Amygdala (tissue), 56 donors: ENCODE results near the gene GALNT12.

Experiments
- DNase-seq, 56 donors: peaks; one replicate each; lab custom pipeline; 2025; lab: John Stamatoyannopoulos, UW

GALNT12 gene

GRCh38 chr9:98852460-98852734, 44.9 kb downstream of the GALNT12 start:
- no peak for DNase-seq

GRCh38 chr9:98852961-98853360, 45.5 kb downstream of the GALNT12 start:
- no peak for DNase-seq

DNA sequence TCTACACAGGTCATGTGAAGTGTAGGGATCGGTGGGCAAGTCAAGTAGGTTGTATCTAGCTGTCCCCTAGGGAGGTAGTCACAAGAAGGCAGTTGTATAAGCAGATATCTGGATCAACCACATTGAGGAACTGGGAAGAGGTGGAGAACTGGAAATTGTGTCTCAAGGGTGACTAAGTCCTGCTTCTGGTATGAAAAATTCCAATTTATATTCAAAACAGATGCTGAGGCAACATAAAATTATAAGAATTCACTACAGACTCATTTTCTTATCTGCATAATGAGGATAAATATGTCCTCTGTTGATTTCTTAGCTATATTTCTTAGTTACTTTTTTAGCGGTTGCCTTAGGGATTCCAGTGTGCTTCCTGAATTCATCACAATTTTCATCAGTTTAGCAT, 46.8 kb downstream of the GALNT12 start:
- no peak for DNase-seq

DNA sequence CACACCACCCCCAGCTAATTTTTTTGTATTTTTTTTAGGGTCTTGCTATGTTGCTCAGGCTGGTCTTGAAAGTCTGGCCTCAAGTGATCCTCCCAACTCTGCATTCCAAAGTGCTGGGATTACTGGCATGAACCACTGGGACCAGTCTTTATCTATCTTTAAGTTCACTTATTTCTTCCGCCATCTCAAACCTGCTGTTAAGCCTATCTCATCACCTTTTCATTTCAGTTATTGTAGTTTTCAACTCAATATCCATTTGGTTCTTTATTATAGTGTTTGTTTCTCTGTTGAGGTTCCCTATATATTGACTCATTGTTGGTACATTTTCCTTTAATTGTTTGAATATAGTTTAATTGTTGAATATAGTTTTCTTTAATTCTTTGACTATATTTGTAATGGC, 48.1 kb downstream of the GALNT12 start:
- no peak for DNase-seq

- no peak for DNase-seq
Observed at GRCh38 chr9:98856982-98857381, 49.5 kb downstream of the GALNT12 start.

DNA sequence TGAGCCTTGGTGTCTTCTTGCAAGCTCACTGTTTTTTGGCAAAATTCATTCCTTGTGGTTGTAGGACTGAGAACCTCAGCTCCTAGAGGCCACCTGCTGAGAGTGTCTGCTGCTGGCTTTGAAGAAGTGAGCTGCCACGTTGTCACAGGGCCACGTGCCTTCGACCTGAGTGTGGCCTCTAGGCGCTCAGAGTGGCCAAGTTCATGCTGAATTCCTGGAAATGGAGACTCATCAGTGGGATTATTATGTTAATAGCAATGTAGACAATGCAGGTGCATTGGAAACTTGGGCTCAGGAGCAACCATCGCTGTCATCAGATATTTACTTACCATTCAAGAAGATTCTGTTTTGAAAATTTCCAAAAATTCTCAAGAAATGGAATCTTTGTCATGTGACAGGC, 52.5 kb downstream of the GALNT12 start:
- no peak for DNase-seq

DNA sequence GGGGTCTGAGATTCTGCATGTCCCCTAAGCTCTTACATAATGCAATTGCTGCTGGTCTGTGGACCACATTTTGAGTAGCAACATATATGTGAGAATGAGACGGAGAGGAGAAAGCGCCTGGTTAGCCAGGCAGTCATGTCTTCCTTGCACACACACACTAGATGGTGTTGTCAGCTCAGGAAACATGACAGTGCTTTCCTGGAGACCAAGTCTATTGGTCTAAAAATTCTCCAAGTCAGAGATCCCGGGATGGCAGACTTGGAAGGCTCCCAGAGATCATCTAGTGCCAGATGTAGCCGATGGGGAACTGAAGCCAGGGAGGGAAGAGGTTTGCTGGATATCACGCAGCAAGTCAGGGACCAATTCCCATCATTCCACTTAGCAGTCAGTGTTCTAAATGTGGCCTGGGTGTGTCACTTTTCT, 53.4 kb downstream of the GALNT12 start:
- DNase-seq = peak in 37 of 56 donors; percentile 4 to 77 (median 26)

- DNase-seq = no peak
Observed at GRCh38 chr9:98861781-98862504, 54.5 kb downstream of the GALNT12 start.

DNA sequence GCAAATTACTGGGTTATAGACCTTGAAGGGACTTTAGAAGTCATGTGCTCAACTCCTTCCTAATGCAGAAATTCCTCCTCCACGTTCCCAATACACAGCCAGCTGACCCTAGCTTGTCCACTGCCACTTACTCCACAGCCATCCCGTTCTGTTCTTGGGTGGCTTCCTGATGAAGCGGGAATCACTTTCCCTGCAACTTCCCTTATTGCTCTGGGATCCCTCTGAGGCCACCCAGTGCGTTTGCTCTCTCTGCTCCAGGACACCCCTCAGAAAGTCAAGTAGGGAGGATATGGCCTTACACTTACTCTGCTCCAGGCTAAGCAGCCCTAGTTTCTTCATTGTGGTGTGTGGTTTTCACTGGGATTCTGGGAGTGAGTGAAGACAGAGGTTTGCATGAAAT, 55.5 kb downstream of the GALNT12 start:
- DNase-seq = no peak

GRCh38 chr9:98864281-98865174, 57.1 kb downstream of the GALNT12 start:
- DNase-seq = no peak

DNA sequence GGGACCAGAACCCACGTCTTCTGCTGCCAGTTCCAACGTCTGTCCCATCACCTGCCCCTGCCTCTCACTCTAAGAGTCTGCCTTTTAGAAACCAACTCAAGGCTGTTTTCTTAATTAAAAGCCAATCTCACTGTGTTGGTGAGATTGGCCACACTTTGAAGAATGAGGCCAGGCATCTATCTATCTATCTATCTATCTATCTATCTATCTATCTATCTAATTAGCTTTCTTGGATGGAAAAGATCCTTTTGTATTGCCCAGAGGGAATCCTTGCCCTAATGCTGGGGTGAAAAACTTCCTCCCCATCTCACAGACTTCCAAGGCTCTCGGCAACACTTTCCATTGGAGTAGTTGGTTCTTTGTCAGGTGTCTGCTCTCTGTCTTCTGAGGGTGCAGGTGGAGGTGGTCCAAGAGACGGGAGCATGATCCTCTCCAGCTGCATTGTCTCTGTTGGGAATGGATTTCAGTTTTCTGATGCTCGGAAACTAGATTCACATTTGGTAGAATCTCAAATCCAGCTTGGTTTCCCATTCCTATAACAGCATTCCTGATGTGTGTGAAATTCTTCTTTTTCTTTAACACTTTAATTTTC, 57.9 kb downstream of the GALNT12 start:
- no peak for DNase-seq

DNA sequence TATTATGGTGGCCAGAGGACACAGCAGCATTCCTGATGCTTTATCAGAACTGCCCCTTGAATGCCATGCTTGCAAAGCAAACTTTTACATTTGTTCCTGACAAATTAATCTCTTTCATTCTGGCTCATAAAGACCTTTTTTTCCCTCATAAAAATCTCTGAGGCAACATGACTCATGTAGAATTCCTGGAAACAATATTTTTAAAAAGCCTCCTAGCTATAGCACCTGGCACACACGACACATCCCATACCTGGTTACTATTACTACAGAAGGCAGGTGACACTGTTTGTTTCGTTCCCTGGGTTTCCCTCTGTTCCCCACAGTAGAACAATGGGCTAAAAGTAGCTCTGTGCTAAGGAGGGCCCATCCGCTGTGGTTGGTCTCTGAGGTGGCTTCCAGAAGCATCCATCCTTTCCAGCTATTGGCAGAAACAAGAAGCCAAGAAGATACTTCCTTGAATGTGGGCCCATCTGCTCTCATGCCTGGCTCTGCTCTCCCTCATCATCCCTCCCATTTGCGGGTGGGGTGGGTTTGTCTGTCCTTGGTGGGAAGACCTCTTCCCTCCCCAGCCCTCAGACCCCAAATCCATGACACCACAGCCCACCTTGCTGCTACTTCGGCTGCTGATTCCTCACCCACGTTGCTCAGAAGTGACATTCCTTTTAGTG, 59.1 kb downstream of the GALNT12 start:
- DNase-seq = peak in 1 of 56 donors; percentile 1

GRCh38 chr9:98867103-98867428, 59.6 kb downstream of the GALNT12 start:
- DNase-seq = peak in 1 of 56 donors; percentile 6

DNA sequence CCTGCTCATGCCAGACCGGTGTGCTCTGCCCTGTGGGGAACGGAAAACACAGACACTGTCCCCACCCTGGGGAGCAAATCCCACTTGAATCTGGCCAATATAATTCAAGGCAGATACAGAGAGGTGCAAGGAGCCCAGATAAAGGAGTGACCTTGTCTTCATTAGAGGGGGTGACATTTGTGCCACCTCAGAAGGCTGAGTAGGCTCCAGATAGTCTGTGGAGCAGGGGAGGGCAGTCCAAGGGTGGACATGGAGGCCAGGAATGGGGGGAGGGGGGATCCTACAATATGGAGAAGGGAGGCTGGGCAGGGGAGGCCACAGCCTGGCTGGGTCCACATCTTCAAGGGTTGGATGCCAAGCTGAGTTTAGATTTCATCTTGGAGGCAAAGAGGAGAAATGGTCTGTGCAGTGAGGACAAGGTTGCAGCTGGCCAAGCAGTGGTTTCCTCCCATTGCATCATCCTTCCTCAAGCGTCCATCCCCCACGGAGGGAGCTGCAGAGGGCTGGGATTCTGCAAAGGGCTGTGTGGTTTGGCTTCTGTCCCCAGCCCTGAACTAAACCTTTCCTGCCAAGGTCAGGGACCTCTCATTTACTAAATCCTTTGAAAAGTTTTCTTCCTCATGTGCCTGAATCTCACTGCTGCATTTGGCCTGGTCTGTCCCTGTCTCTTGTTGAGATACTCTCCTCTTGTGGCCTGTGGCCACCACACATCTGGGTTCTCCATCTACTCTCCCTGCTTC, 60.1 kb downstream of the GALNT12 start:
- peak in 18 of 56 donors; percentile 2 to 52 (median 10) for DNase-seq

- no peak for DNase-seq
Observed at GRCh38 chr9:98869078-98869745, 61.7 kb downstream of the GALNT12 start.

- no peak for DNase-seq
Observed at GRCh38 chr9:98869866-98870265, 62.4 kb downstream of the GALNT12 start.

DNA sequence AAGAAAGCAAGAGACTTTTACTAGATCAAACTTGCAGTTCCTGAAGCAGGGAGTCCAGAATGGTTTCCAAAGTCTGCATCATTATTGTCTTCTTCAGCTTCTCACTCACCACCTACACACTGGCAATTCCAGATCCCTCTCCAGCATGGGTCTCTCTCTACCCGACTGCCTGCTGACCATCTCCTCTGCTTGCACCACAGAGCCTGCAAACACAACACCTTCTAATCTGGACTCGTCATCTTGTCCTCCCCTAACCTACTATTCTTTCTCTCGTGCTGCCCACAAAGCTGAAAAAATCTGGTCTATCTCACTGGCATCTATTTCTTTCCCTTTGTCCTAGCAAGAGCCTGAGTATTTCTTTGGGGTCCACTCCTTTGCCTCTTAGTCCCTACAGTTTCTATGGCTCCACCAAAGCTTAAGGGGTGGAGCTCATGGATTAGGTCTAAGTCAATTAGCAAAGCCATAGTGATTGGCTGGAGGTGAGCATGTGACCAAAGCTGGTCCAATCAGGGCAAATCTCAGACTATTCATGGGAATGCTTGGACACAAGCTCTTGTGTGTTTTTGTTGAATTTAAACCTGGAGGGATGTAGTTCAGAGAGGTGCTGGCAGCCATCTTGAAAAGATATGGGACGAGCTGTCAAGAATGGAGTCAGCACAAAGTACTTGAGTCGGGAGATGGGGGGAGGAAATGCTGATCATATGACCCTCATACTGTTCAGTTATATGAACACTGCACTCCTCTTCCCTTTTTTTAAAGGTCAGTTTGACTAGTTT, 63.5 kb downstream of the GALNT12 start:
- DNase-seq = no peak

- DNase-seq = no peak
Observed at GRCh38 chr9:98871558-98872065, 64.1 kb downstream of the GALNT12 start.

- DNase-seq = no peak
Observed at GRCh38 chr9:98873526-98873925, 66.1 kb downstream of the GALNT12 start.
